Measurements from ENCODE around the gene GOLGA6B.
"Not testable (repeated sequence)": the region's sequence is repeated elsewhere in the genome, so short reads cannot be mapped to it uniquely, and the experiment has no call there.

Gene GOLGA6B

GRCh38 chr15:72616491-72617210 lies 37.8 kb upstream of the GOLGA6B start:
- Histone ChIP-seq H3K4me1 (ENCODE audit: insufficient read depth, insufficient read length) (peaks cover 4% of the 10 kb centered on the region), H3K9ac (ENCODE audit: insufficient read length, low read depth) (no peak overlapping the region), H3K27me3 (ENCODE audit: insufficient read depth, insufficient read length) (no peaks in the 10 kb centered on the region), H3K9me3 (ENCODE audit: insufficient read depth, low read length) (no peaks in the 10 kb centered on the region), H3K4me3 (ENCODE audit: insufficient read length, low read depth) (no peak overlapping the region), H3K36me3 (ENCODE audit: insufficient read depth, insufficient read length, low read length) (no peaks in the 10 kb centered on the region)
- no peak for DNase-seq (ENCODE audit: low read depth, low spot score)
- no peak for TF ChIP-seq SUZ12 (IDR thresholded peaks at IDR 0.05; ENCODE audit: extremely low read depth, insufficient read depth, insufficient read length)
- TF ChIP-seq ZNF274 (IDR thresholded peaks at IDR 0.05; ENCODE audit: low read depth, low read length), result no peak
- no peak for TF ChIP-seq YY1 (IDR thresholded peaks at IDR 0.05; ENCODE audit: insufficient read depth, insufficient read length)

DNA sequence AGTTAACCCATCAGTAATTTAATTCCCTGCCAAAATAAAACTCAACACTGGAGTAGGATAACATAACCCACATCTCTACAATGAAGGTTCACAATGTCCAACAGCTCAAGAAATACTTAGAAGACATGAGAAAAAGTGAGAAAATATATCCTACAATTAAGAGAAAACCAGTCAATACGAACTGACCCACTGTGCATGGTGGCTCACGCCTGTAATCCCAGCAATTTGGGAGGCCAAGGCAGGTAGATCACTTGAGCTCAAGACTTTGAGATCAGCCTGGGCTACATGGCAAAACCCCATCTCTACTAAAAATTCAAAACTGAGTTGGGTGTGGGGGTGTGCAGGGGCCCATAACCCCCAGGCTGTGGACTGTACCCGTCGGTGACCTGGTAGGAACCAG lies 30.6 kb upstream of the GOLGA6B start:
- H3K36me3 ChIP-seq (ENCODE audit: insufficient read depth, insufficient read length, low read length); DNase-seq (ENCODE audit: low read depth, low spot score); H3K4me1 ChIP-seq (ENCODE audit: insufficient read depth, insufficient read length); H3K4me3 ChIP-seq (ENCODE audit: insufficient read length, low read depth); H3K9ac ChIP-seq (ENCODE audit: insufficient read length, low read depth); H3K27me3 ChIP-seq (ENCODE audit: insufficient read depth, insufficient read length); H3K9me3 ChIP-seq (ENCODE audit: insufficient read depth, low read length): not testable (repeated sequence)

DNA sequence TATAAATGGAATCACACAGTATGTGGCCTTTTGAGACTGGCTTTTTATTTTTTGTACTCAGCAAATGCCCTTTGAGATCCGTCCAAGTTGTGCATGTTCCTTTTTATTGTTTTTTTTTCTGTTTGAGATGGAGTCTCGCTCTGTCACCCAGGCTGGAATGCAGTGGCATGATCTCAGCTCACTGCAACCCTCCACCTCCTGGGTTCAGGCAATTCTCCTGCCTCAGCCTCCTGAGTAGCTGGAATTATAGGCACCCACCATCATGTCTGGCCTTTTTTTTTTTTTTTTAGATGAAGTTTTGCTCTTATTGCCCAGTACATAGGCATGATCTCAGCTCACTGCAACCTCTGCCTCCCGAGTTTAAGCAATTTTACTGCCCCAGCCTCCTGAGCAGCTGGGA lies 28.3 kb upstream of the GOLGA6B start:
- not testable (repeated sequence) for H3K4me3 ChIP-seq (ENCODE audit: insufficient read length, low read depth); H3K36me3 ChIP-seq (ENCODE audit: insufficient read depth, insufficient read length, low read length); DNase-seq (ENCODE audit: low read depth, low spot score); H3K9ac ChIP-seq (ENCODE audit: insufficient read length, low read depth); H3K27me3 ChIP-seq (ENCODE audit: insufficient read depth, insufficient read length); H3K9me3 ChIP-seq (ENCODE audit: insufficient read depth, low read length); H3K4me1 ChIP-seq (ENCODE audit: insufficient read depth, insufficient read length)

DNA sequence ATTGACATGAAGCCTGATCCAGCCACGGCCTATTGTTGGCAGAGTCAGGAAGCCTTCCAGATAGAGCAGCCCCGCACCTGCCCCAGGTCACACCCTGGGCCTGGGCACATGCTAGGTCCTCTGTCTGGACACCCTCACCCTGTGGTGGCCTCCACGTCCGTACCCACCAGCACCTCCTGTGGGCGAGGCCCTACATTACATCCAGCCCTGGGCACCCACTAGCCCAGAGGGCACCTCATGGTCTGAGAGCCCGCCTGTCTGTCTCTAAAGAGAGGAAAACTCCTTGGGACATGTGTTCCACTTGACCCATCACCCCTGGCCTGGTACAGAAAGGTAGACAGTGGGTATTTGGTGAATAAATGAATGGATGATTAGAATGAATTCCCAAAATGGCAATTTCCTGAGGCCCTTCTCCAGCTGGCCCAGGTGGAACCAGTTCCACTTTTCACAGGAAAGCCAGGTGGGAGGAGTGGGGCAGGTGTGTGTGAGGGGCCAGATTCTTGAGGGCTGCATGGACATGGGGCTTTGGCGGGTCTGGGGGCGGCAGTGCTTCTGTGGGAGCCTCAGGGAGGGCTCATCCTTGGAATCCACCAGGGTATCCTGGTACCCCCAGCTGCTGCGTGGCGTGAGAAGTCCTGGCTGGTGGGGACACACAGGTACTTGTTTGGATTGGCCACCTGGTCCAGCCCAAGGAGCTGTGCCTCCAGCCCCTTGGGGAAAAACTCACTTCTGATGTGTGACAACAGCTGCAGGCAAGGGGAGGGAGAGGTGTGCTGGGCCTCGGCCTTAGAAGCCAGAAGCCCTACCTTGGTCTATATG lies 26.0 kb upstream of the GOLGA6B start:
- H3K27me3 ChIP-seq (ENCODE audit: insufficient read depth, insufficient read length); H3K4me1 ChIP-seq (ENCODE audit: insufficient read depth, insufficient read length); H3K9me3 ChIP-seq (ENCODE audit: insufficient read depth, low read length); H3K4me3 ChIP-seq (ENCODE audit: insufficient read length, low read depth); H3K36me3 ChIP-seq (ENCODE audit: insufficient read depth, insufficient read length, low read length); DNase-seq (ENCODE audit: low read depth, low spot score); H3K9ac ChIP-seq (ENCODE audit: insufficient read length, low read depth): not testable (repeated sequence)

DNA sequence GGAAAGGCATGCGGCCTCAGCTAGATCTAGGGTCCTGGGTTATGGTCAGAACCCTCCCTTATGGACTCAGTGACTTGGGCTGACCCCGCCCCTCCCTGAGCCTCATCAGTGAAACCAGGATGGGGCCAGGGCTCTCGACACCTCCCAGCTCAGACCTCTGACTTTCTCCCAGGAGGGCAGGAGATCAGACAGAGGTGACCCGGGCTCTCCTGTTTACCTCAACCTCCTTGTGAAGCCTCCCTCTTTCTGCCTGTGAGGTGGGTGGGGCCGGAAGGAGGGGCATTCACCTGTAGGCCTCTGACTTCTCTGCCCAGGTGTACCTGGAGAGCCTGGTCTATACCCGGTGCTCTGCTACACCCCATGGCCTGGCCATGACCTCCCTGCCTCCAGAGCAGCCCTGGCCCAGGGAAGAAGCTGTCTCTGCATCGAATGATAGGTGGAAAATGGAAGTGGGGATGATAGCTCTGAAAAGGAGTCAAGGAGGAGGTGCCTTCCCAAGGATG lies 25.4 kb upstream of the GOLGA6B start:
- not testable (repeated sequence) for H3K36me3 ChIP-seq (ENCODE audit: insufficient read depth, insufficient read length, low read length); DNase-seq (ENCODE audit: low read depth, low spot score); H3K27me3 ChIP-seq (ENCODE audit: insufficient read depth, insufficient read length); H3K4me1 ChIP-seq (ENCODE audit: insufficient read depth, insufficient read length); H3K4me3 ChIP-seq (ENCODE audit: insufficient read length, low read depth); H3K9ac ChIP-seq (ENCODE audit: insufficient read length, low read depth); H3K9me3 ChIP-seq (ENCODE audit: insufficient read depth, low read length)

GRCh38 chr15:72636519-72637282 lies 17.8 kb upstream of the GOLGA6B start:
- H3K36me3 ChIP-seq (ENCODE audit: insufficient read depth, insufficient read length, low read length); H3K4me3 ChIP-seq (ENCODE audit: insufficient read length, low read depth); H3K9ac ChIP-seq (ENCODE audit: insufficient read length, low read depth); H3K27me3 ChIP-seq (ENCODE audit: insufficient read depth, insufficient read length); H3K4me1 ChIP-seq (ENCODE audit: insufficient read depth, insufficient read length); H3K9me3 ChIP-seq (ENCODE audit: insufficient read depth, low read length): not testable (repeated sequence)
- peak; percentile 74 for DNase-seq (ENCODE audit: low read depth, low spot score)

DNA sequence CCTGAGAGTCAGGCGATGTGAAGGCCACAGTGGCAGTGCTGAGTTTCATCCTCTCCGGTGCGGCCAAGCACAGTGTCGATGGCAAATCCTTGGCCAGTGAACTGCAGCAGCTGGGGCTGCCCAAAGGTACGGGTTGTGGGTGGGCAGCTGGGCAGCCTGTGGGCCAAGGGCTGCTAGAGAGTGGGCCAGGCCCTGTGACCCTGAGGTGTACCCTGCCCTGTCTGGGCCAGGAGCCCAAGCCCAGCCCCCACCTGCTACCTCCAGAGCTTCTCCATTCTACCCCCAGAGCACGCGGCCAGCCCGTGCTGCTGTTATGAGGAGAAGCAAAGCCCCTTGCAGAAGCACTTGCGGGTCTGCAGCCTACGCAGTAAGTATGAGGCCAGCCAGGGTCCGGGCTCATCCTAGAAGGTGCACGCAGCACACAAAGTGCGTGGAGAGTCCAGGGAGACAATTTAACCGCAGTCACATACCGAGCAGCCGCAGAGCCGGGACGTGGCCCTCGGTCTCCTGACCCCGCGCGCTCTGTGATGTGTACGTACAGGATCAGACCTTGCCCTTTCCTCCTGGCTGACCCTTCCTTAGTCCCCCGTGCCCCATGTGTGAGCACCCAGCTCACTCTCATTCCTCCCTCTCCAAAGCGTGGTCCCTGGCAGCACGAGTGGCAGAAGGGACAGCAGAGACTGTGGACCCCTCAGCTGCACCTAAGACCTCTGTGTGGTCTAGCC lies 14.6 kb upstream of the GOLGA6B start:
- not testable (repeated sequence) for H3K4me3 ChIP-seq (ENCODE audit: insufficient read length, low read depth); DNase-seq (ENCODE audit: low read depth, low spot score)

DNA sequence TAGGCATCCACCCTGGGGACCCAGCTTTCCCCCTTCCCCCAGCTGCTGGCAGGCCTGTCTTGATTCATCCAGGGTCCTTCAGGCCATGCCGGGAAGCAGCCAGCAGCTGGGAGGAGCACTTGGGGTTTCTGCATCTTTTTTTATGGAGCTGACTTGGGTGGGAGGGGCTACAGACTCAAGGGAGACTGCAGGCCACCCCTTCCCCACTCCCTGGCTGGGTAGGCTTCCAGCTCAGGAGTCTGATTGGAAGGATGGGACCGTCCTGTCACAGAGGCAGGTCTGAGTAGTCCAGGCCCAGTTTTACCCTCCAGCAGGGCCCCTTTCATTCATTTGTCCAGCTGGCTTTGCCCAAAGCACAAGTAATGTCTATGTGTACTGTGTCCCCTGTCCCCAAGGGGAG lies 12.2 kb upstream of the GOLGA6B start:
- not testable (repeated sequence) for H3K4me3 ChIP-seq (ENCODE audit: insufficient read length, low read depth); H3K36me3 ChIP-seq (ENCODE audit: insufficient read depth, insufficient read length, low read length); DNase-seq (ENCODE audit: low read depth, low spot score); H3K9me3 ChIP-seq (ENCODE audit: insufficient read depth, low read length); H3K27me3 ChIP-seq (ENCODE audit: insufficient read depth, insufficient read length); H3K9ac ChIP-seq (ENCODE audit: insufficient read length, low read depth); H3K4me1 ChIP-seq (ENCODE audit: insufficient read depth, insufficient read length)

More for the DNA sequence above, 14.6 kb upstream of the GOLGA6B start:
- H3K9me3 ChIP-seq (ENCODE audit: insufficient read depth, low read length); H3K36me3 ChIP-seq (ENCODE audit: insufficient read depth, insufficient read length, low read length); H3K27me3 ChIP-seq (ENCODE audit: insufficient read depth, insufficient read length); H3K9ac ChIP-seq (ENCODE audit: insufficient read length, low read depth); H3K4me1 ChIP-seq (ENCODE audit: insufficient read depth, insufficient read length): not testable (repeated sequence)

DNA sequence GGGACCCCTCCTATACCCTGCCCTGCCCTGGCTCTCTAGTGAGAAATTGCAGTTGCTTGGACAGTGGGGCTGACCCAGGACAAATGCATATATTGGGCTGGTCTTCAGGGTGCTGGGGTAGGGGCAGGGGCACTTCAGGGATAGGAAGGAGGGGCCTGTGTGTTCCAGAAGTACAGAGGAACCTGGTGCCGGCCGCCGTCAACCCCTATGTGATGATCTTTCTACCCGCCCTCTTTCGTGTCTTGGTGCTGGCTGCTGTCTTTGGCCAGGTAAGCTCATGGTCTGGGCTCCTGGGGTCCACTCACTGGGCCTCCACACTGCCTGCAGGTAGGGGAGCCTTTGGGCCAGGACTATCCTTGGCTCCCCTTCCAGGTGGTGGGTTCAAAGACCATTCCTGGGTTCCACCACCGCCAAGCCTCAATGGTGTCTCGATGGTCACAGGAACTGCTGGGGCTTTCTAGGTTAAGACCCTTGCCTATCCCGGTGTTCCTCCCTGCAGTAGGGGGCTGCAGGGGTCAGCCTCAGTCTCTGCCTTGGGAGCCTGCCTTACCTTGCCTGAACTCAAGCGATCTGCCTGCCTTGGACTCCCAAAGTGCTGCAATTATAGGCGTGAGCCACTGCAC lies 5.8 kb upstream of the GOLGA6B start:
- not testable (repeated sequence) for H3K36me3 ChIP-seq (ENCODE audit: insufficient read depth, insufficient read length, low read length); H3K27me3 ChIP-seq (ENCODE audit: insufficient read depth, insufficient read length); H3K9ac ChIP-seq (ENCODE audit: insufficient read length, low read depth); H3K4me1 ChIP-seq (ENCODE audit: insufficient read depth, insufficient read length); DNase-seq (ENCODE audit: low read depth, low spot score); H3K9me3 ChIP-seq (ENCODE audit: insufficient read depth, low read length); H3K4me3 ChIP-seq (ENCODE audit: insufficient read length, low read depth)

GRCh38 chr15:72656014-72656413 lies 1.5 kb downstream of the GOLGA6B start:
- H3K4me3 ChIP-seq (ENCODE audit: insufficient read length, low read depth); H3K4me1 ChIP-seq (ENCODE audit: insufficient read depth, insufficient read length); DNase-seq (ENCODE audit: low read depth, low spot score); H3K9me3 ChIP-seq (ENCODE audit: insufficient read depth, low read length); H3K36me3 ChIP-seq (ENCODE audit: insufficient read depth, insufficient read length, low read length); H3K9ac ChIP-seq (ENCODE audit: insufficient read length, low read depth); H3K27me3 ChIP-seq (ENCODE audit: insufficient read depth, insufficient read length): not testable (repeated sequence)

Data from NT2/D1 (cell line).